Occipital lobe (tissue), 2 donors: ENCODE data around the gene H6PD. TPM values are rescaled to one million over a fixed set of nuclear protein-coding genes. Genes with fewer than 3 reads are reported as not detected.

Source experiments
- DNase-seq: peaks from one replicate; lab custom pipeline; 2025; lab: John Stamatoyannopoulos, UW
- total RNA-seq: library from RNA; depleted of rRNA; stranded (reverse); fragments of >200 nt; gene quantifications from one replicate; pipeline ENCODE4 v1.2.3, GENCODE V29; 2014

H6PD gene
- total RNA-seq, 1 donor from 2014 or later, result 6.2 TPM

- no peak for DNase-seq
Measured at GRCh38 chr1:9253453-9254105, 19.0 kb downstream of the H6PD start.

GRCh38 chr1:9256332-9256731 lies 21.8 kb downstream of the H6PD start:
- no peak for DNase-seq

- no peak for DNase-seq
Measured at GRCh38 chr1:9257851-9258250, 23.3 kb downstream of the H6PD start.

DNA sequence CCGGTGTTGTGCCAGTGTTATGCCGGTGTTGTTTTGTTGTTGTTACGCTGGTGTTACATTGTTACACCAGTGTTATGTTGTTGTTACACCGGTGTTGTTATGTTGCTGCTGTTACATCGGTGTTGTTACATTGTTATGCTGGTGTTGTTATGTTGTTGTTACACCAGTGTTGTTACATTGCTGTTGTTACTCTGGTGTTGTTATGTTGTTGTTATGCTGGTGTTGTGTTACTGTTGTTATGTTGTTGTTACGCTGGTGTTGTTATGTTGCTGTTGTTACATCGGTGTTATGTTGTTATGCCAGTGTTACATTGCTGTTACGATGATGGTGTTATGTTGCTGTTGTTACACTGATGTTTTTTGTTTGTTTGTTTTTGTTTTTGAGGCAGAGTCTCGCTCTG lies 24.1 kb downstream of the H6PD start:
- no peak for DNase-seq

- DNase-seq, result no peak
Measured at GRCh38 chr1:9260059-9260766, 25.6 kb downstream of the H6PD start.

DNA sequence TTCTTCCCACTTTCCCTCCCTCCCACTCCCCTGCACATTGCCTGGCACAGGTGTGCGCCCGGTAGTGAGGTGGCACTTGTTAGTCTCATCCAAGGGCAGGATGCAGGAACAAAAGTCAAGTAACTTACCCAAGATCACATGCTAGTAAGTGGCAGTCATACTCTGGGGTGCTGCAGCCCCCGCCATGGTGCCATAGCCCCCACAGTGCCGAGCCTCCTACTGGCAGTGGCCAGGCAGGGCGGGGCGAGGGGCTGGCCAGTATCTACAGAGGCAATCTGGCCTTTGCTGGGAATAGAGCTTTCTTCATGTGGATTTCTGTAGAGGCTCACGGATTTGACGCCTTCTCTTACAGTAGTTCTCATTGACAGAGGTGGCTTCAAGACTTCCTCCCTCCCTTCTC lies 26.9 kb downstream of the H6PD start:
- DNase-seq, result no peak

DNA sequence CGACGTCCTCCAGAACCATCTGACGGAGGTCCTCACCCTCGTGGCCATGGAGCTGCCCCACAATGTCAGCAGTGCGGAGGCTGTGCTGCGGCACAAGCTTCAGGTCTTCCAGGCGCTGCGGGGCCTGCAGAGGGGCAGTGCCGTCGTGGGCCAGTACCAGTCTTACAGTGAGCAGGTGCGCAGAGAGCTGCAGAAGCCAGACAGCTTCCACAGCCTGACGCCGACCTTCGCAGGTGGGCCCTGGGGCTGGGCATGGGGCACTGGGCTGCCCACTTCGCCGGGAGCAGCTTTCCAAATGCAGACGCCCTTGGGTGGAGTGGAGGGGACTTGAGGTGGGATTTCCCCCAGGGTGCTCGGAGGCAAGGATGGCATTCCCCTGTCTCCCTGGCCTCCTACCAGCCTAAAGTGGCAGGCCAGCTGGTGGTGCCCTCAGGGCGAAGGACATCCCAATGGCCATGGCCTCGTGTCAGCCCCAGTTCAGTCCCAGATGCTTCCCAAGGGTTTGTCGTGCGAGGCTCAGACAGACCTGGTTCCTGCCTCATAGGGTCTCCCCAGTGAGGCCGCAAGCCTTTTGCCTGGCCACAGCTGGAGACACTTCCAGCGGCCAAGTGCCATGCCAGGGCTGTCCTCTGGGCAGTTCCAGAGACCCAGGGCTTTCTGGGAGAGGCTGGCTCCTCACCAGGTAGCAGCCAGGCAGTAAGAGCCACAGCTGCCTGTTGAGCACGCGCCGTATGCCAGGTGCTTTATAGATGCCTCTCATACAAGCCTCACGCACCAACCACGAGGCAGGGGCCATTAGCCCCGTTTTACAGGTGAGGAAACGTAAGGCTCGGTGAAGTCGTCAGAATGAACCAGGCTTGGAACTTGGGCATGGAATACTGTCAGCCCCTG lies 27.8 kb downstream of the H6PD start:
- DNase-seq, result no peak

DNA sequence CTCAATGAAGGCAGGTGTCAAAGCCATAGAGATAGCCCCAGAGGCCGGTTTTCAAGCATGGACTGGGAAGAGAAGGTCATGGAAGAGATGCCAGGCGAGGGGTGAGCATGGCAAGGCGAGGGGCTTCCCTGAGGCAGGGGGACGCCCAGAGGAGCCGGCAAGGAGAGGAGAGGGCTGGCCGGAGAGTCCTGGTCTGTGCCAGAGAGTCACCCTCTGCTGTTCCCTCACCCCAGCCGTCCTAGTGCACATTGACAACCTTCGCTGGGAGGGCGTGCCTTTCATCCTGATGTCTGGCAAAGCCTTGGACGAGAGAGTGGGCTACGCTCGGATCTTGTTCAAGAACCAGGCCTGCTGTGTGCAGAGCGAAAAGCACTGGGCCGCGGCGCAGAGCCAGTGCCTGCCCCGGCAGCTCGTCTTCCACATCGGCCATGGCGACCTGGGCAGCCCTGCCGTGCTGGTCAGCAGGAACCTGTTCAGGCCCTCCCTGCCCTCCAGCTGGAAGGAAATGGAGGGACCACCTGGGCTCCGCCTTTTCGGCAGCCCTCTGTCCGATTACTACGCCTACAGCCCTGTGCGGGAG lies 28.8 kb downstream of the H6PD start:
- no peak for DNase-seq

- DNase-seq, result no peak
Measured at GRCh38 chr1:9263984-9264872, 29.7 kb downstream of the H6PD start.

GRCh38 chr1:9265037-9265436 lies 30.5 kb downstream of the H6PD start:
- no peak for DNase-seq

DNA sequence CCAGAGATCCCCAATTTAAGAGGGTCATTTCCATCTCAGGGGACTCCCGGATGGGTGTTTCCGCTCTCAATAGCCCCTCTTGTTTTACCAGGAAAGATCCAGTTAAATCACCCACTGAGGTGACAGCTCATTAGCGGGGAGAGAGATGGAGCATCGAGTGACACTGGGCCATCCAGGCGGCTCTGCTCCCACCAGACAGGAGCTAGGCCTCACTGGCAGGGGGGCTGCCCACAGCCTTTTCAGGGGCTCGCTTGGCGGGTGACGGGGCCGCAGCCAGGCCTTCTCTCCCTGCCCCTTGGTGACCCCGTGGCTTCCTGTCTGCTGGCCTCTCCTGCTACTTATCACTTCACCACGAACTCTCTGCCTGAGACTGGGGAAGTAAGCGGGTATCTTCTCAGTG lies 31.4 kb downstream of the H6PD start:
- no peak for DNase-seq

- no peak for DNase-seq
Measured at GRCh38 chr1:9267352-9267686, 32.7 kb downstream of the H6PD start.

GRCh38 chr1:9267827-9268581 lies 33.4 kb downstream of the H6PD start:
- no peak for DNase-seq

DNA sequence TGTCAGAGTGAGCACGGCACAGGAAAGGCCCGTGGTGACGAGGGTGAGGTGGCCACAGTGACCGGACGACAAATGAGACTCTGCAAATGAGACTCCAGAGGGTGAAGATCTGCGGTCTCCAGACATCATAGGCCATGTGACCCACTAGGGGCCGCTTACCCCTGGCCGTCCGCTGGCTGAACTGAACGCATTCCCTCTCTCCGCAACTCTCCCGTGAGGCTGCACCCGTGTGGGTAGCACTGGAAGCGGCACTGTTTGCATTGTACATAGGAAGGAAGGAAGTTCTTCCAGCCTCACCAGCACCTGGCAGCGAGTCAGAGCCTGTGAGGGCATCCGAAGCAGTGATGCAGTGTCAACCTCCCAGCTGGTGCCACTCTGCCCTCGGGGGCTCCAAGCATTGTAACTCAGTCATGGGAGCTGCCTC lies 34.5 kb downstream of the H6PD start:
- no peak for DNase-seq

- DNase-seq, result no peak
Measured at GRCh38 chr1:9269721-9270120, 35.1 kb downstream of the H6PD start.

GRCh38 chr1:9270290-9270883 lies 35.8 kb downstream of the H6PD start:
- DNase-seq, result no peak

DNA sequence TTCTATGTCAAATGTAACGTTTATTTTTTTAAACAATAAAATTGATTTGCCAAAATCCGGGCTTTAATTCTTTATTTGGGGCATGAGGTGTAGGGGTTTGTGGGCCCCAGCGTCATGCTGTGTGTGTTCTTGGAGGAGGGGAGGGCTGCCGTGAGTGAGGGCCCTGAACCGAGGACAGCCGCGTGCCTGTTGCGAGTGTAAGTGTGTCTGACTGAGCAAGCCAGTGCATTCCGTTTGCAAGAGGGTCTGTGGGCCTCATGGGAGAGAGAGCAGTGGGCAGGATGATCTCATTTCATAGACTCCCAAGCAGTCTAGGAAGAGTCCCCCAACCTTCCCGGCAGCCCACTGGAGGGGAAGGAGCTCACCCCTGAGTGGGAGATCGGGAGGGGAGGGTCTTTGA lies 36.7 kb downstream of the H6PD start:
- no peak for DNase-seq

- no peak for DNase-seq
Measured at GRCh38 chr1:9271861-9272595, 37.5 kb downstream of the H6PD start.

- DNase-seq, result no peak
Measured at GRCh38 chr1:9273177-9273576, 38.6 kb downstream of the H6PD start.
